Ureter (tissue), 1 donor: Measurements from ENCODE around the gene MIB2. TPM values are rescaled to one million over a fixed set of nuclear protein-coding genes. Genes with fewer than 3 reads are reported as not detected.
"Not testable (repeated sequence)": the region's sequence is repeated elsewhere in the genome, so short reads cannot be mapped to it uniquely, and the experiment has no call there.

Experiments used
- DNase-seq: peaks from one replicate; pipeline ENCODE4 v3.0.0-alpha.2; 2020; ENCODE audit warnings: low spot score
- total RNA-seq: library from RNA; stranded (reverse); gene quantifications from one replicate; pipeline ENCODE4 v1.2.4, GENCODE V29; 2023
- donor health status: DM: yes; HTN: yes; CAD: no.

Gene MIB2
- 64.5 TPM for total RNA-seq

DNA sequence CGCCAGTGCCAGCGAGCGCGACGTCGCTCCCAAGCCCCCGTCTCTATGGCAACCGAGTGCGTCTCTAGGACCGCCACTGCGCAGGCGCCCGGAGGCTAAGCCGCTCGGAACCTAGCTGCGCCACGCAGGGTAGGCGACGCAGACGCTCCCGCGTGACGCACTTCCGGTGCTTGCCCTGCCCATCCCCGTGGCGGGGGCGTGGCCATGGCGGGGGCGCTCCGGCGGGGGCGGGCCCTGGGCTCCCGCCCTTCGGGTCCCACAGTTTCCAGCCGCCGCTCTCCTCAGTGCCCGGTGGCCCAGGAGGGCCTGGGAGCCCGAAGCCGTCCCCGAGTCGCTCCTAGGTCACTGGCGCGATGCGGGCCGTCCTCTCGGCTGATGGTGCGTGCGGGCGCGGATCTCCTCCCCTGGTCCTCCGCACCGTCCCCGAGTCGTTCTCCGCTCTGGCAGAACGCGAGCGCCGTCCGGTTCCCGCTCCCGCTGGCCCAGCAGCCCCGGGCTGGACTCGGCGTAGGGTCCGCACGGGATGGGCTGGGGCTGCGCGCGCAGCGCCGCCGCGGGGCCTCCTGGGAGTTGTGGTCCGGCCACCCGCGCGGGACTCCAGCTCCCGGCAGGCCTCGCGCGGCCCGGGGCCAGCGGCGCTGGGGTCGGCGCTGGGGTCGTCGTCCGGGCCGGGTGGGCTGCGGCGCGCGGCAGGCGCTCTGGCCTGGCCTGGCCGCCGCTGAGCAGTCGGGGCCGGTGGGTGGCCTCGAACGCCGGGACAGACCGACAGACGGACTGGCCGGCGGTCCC lies at the start of gene MIB2:
MIB2 (plus strand) TSS at position 245 of the 789 bp plus-strand sequence. CDS start 7,953 bp downstream, outside the sequence.
- DNase-seq: peak; percentile 96

GRCh38 chr1:1567152-1567875 lies 48.0 kb upstream of the MIB2 start:
- no peak for DNase-seq

DNA sequence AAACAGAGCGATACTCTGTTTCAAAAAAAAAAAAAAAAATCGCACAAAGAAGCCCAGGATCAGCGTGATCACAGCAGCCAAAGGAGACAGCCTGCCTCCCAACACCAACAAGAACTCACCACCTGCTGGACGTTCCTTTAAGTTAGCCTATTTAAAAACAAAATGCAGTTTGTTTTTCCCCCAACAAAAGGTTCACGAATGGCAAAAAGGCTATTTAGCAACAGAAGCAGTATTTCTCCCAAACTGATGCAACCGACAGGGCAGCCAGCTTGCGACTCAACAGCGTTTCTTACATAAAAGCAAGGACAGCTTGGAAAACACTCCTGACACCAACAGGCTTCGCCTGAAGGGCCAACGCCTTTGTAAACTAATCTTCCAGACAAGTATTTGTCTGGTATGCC lies 47.4 kb upstream of the MIB2 start:
- DNase-seq: no peak

DNA sequence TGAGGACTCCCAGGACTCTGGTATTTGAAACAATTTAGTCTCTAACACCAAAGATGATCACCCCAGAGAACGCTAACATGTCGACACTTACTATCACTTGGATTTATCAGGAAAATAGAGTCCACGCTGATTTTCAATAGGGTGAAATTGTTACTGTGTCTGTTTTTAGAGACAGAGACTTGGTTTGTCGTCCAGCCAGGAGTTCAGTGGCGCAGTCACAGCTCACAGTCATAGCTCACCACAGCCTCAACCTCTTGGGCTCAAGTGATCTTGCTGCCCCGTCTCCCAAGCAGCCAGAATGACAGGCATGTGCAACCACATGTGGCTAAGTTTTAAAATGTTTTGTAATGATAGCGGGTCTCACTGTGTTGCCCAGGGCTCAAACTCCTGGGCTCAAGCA lies 46.0 kb upstream of the MIB2 start:
- DNase-seq: no peak

DNA sequence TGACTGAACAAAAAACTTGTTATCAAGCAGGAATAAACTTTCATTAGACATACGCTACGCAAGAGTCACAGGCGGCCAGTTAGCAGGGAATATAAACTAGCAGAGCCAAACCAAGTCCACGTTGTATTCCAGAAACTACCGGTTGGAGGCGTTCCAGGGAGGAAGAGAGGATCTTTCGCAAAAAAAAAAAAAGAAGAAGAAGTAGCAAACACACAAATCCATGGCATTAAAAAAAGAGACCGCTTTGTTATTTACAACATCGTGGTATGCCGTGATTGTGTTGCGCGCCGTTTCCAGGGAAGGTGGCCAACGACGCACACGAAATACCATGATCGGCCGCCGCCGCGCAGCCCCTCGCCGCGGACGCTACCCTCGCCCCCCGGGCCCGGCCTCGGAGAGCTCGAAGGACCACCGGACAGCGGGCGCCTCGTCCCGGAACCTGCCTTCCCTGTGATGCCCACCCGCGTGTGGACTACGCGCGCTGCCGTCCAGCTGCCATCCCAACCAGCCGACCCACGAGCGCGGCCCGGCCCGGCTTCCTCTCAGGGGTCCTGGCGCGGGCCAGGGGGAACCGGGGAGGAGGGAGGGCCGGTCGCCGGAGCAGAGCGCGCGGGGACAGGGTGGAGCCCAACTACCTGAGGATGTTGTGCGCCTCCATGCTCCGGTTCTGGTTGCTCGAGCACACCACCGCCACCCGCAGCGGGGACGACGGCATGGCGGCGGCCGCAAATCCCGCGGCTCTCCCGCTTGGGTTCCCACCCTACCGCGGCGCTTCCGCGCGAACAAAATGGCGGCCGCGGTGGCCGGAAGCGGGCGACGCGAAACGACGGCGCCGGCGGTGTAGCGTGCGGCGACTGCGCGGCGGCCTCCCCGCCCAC lies 41.2 kb upstream of the MIB2 start:
- no peak for DNase-seq

- DNase-seq: peak; percentile 92
These were observed 40.4 kb upstream of the MIB2 start, which contains the start of gene SSU72 for GRCh38 chr1:1574721-1575537. SSU72 (minus strand) TSS chr1:1574863; CDS start chr1:1574557, 306 bp downstream.

- no peak for DNase-seq
These were observed 37.8 kb upstream of the MIB2 start for GRCh38 chr1:1577367-1578011.

GRCh38 chr1:1578371-1578940 lies 36.8 kb upstream of the MIB2 start:
- no peak for DNase-seq

GRCh38 chr1:1582585-1583346 lies 32.5 kb upstream of the MIB2 start:
- no peak for DNase-seq

DNA sequence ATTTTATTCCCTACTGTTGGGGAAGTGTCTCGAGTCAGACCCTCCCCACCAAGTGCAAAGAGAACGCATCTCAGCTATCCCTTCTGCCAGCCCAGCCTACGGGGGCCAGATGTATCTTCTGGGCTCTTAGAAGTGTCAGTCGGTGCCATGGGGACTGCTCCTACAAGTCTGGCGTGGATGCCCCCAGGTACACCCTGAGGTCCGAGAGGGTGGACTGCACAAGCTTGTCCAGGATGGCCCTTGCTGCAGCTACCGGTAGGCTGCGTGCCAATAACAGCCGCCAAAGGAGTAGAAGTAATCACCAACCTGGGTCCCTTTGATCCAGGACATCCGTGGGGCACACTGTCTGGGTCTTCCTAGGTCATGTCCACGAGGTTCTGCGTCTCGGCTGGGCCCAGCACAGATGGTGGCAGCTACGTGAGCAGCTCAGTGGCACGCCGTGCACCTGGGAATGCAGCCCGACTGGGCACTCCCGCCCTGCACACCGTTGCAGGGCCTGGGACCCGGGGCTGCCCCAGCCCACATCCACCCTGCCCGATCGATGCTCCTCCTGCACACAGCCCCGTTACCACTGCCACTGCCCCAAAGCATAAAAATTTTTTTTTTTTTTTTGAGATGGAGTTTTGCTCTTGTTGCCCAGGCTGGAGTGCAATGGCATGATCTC lies 31.8 kb upstream of the MIB2 start:
- no peak for DNase-seq

DNA sequence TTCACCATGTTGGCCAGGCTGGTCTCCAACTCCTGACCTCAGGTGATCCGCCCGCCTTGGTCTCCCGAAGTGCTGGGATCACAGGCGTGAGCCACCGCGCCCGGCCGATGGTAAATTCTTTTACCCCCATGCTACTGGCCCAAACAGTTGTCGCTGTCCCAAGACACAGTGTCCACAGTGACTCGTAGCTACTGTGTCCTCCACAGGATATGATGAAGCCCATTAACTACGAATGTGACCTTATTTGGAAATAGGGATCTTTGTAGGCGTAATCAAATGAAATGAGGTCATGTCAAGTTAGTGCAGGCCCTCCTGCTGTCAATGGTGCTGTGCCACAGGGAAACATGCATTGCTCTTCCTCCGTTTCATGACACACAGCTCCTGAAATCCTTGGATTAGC lies 23.8 kb upstream of the MIB2 start:
- DNase-seq: no peak

- DNase-seq: no peak
These were observed 21.3 kb upstream of the MIB2 start for GRCh38 chr1:1593834-1594601.

- no peak for DNase-seq
These were observed 20.6 kb upstream of the MIB2 start for GRCh38 chr1:1594602-1595260.

DNA sequence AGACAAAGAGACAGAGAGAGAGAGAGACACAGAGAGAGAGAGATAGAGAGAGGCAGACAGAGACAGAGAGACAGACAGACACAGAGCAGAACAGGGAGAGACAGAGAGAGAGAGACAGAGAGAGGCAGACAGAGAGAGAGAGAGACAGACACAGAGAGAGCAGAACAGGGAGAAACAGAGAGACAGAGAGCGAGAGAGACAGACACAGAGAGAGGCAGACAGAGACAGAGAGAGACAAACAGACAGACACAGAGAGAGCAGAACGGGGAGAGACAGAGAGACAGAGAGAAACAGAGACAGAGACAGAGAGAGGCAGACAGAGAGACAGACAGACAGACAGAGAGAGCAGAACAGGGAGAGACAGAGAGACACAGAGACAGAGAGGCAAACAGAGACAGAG lies 20.0 kb upstream of the MIB2 start:
- DNase-seq: not testable (repeated sequence)

DNA sequence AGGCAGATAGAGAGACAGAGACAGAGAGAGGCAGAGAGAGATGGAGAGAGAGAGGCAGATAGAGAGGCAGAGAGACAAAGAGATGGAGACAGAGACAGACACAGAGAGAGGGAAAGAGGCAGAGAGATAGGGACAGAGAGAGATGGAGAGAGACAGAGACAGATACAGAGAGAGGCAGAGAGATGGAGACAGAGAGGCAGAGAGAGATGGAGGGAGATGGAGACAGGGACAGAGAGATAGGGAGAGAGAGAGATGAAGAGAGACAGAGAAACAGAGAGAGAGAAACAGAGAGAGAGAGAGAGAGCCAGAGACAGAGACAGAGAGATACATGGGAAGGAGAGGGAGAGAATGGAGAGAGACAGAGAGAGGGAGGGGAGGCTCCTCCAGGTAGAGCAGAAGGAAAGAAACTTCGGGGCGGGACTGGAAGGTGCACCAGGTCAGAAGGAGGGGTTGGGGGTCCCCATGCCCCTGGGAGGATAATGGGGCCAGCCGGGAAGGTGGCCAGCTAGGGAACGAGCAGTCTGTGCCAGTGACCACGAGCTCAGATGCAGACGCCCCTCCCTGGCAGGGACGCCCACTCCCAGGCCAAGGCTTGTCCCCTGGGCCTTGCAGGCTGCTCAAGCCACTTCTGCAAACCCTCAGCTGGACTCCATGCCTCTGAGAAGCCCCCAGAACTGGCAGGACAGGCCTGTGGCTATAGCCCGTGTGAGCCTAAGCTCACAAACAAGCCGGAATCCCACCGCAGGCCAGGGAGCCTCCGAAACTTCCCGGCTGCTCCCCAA lies 18.6 kb upstream of the MIB2 start:
- no peak for DNase-seq

DNA sequence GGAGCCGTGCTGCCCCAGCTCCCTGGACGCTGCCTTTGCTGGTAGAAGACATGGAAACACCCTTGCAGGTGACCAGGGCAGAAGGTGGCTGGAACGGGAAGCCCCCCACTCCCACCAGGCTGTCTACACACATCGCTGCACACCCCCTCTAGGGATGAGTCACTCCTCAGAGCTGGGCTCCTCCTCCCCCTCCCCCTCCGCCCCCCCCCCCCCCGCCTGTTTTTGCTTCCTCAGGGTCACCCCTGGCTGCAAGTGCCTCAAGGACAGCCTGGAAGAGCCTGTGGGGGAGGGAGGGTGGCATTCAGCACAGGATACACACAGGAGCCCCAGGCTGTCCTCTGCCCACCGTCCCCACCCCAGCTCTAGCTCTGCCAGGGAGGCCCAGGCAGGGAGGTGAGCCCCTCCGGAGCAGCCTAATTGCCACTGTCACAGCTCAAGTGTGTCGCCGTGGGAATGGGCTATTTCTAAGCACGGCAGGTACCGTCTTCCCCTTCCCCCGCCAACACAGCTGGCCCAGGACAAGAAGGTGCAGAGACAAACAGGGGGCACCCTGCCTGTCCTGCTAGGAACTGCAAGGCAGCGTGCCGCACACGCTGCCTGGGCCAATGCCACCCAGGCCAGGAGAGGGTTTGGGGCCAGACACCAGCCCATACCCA lies 17.9 kb upstream of the MIB2 start:
- no peak for DNase-seq
